Heart left ventricle (tissue), 13 donors: ENCODE results near the gene CDC14B.

Source experiments
- CTCF ChIP-seq, 12 donors: fragments of 200-600 bp; sonication (generic) in 4 of 12; IDR thresholded peaks; one replicate each; pipeline versions ENCODE4 v1.5.0 to v1.8.0; 2018 to 2022; ENCODE audit warnings: antibody characterized with exemption in 12 of 12, mild to moderate bottlenecking in 5 of 12
- POLR2A ChIP-seq, 2 donors: fragments of 450-650 bp; IDR thresholded peaks; one replicate each; pipeline ENCODE4 v1.6.1; 2017; ENCODE audit warnings: antibody characterized with exemption in 2 of 2, mild to moderate bottlenecking in 2 of 2, moderate library complexity in 2 of 2
- donor health status: ischemic (EF 13 %, LVEDD 7.1; RV severe dilation, severe dysfunction).
- donor health status: DM: no; HTN: yes; CAD: no.
- donor health status: DM: no; HTN: no; CAD: no.
- donor health status: ischemic (EF 25% LVEDD 6.9; RV normal size, moderate dysfunction).
- donor health status: ischemic (EF 25% LVEDD 5.7; RV mildly dilated, moderate dysfunction).
- donor health status: ischemic (EF 35%, LVEDD 5.7; RV mildly dilated, moderate dysfunction).
- donor health status: nonischemic (EF 11% LVEDD 7.7; RV severe dilation, severe dysfunction).
- donor health status: DM: yes; HTN: yes; CAD: no.
- donor health status: PGD.
- donor health status: ischemic (EF 29% LVEDD 5.4; RV normal size, mild dysfunction).
- donor health status: nonischemic (EF 23%, LVEDD 6.1; RV moderate dilation, normal function).

GRCh38 chr9:96487949-96488348 lies 131.7 kb downstream of the CDC14B start:
- TF ChIP-seq CTCF (IDR thresholded peaks at IDR 0.05) (no peak), POLR2A (IDR thresholded peaks at IDR 0.05) (no peak)
